C4-2B (cell line): ENCODE results near the gene ITGAX.

Experiments used
- H3K27ac ChIP-seq: fragments of 450-650 bp; 2 replicates; pipeline ENCODE4 v1.5.1; 2017
- ZFX ChIP-seq: fragments of 450-650 bp; IDR thresholded peaks from 2 replicates; pipeline ENCODE4 v1.6.1; 2017
- TF ChIP-seq, protein P1 (sequence below): fragments of 450-650 bp; conservative IDR thresholded peaks from 2 replicates; pipeline ENCODE4 v1.5.1; 2017; ENCODE audit warnings: mild to moderate bottlenecking

Gene ITGAX

DNA sequence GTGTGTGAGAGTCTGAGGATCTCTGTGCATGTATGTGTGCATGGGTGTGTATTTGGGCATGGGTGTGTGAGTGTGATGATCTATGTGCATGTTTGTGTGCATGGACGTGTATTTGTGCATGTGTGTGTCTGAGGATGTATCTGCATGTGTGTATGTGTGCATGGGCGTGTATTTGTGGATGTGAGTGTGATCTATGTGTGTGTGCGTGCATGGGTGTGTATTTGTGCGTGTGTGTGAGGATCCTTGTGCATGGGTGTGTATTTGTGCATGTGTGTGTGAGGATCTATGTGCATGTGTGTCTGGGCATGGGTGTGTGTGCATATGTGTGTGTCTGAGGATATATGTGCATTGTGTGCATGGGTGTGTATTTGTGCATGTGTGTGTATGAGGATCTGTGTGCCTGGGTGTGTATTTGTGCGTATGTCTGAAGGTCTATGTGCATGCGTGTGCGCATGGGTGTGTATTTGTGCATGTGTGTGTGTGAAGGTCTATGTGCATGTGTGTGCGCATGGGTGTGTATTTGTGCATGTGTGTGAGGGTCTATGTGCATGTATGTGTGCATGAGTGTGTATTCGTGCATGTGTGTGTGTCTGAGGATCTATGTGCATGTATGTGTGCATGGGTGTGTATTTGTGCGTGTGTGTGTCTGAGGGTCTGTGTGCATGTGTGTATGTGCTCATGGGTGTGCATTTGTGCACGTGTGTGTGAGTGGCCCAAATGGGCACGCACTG lies 26.5 kb upstream of the ITGAX start:
- TF ChIP-seq, protein P1, sequence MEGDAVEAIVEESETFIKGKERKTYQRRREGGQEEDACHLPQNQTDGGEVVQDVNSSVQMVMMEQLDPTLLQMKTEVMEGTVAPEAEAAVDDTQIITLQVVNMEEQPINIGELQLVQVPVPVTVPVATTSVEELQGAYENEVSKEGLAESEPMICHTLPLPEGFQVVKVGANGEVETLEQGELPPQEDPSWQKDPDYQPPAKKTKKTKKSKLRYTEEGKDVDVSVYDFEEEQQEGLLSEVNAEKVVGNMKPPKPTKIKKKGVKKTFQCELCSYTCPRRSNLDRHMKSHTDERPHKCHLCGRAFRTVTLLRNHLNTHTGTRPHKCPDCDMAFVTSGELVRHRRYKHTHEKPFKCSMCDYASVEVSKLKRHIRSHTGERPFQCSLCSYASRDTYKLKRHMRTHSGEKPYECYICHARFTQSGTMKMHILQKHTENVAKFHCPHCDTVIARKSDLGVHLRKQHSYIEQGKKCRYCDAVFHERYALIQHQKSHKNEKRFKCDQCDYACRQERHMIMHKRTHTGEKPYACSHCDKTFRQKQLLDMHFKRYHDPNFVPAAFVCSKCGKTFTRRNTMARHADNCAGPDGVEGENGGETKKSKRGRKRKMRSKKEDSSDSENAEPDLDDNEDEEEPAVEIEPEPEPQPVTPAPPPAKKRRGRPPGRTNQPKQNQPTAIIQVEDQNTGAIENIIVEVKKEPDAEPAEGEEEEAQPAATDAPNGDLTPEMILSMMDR: no peak
- no peak overlapping the region for H3K27ac ChIP-seq

DNA sequence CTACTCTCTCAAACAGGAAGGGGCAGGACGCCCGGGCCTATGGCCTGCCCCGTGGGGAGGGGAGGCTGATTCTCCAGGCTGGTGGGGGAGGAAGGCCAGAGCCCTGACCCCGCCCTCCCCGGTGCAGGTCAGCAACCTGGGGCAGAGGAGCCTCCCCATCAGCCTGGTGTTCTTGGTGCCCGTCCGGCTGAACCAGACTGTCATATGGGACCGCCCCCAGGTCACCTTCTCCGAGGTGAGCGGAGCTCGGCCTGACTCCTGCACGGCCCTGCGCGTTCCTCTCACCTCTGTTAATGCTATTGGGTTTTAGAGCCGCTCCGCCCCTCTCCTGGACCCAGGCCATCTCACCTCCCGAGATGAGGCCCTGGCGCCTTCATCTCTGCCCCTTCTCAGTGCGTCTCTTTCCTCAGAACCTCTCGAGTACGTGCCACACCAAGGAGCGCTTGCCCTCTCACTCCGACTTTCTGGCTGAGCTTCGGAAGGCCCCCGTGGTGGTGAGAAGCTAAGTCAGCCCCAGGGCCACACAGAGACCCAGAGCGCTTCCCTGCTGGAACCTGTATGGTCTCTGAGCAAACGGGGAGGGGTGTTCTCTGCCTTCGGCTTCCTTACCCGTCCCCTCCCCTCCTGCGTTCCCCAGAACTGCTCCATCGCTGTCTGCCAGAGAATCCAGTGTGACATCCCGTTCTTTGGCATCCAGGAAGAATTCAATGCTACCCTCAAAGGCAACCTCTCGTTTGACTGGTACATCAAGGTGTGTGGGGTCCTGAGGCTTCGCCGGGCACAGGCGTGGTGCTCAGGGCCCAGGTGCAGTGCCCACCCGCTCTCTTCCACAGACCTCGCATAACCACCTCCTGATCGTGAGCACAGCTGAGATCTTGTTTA lies 25.1 kb upstream of the ITGAX start:
- no peak overlapping the region for H3K27ac ChIP-seq
- TF ChIP-seq ZFX: no peak
- TF ChIP-seq, protein P1: no peak

DNA sequence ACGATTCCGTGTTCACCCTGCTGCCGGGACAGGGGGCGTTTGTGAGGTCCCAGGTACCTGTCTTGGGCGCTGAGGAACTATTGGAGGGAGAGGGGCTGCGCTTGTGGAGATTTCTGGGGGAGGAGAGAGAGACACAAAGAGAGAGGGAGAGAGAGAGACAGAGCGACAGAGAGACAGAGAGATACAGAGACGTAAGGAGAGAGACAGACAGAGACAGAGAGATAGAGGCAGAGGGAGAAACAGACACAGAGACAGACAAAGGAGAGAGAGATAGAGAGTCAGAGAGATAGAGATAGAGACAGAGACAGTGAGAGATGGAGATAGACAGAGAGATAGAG lies 24.5 kb upstream of the ITGAX start:
- no peak for TF ChIP-seq ZFX
- TF ChIP-seq, protein P1: no peak
- H3K27ac ChIP-seq: no peak overlapping the region

DNA sequence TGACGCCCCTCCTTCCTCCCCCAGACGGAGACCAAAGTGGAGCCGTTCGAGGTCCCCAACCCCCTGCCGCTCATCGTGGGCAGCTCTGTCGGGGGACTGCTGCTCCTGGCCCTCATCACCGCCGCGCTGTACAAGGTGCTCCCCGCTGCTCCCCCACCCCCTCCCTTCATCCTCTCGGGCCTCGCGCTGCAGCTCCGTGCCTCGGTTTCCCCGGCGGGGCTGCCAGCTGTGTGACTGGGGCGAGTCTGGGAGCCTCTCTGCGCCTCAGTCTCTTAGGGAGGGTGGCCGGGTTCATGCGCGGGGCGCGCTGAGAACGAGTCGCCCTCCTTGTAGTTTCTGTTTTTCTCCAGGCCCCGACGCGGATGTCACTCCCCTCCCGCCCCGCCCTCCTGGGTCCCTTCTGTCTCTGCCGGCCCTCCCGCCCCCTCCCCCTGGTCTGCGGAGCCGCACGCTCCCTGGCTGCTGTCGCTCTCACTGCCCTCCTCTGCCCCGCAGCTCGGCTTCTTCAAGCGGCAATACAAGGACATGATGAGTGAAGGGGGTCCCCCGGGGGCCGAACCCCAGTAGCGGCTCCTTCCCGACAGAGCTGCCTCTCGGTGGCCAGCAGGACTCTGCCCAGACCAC lies 23.7 kb upstream of the ITGAX start:
- TF ChIP-seq ZFX: no peak
- TF ChIP-seq, protein P1: no peak
- no peak overlapping the region for H3K27ac ChIP-seq

DNA sequence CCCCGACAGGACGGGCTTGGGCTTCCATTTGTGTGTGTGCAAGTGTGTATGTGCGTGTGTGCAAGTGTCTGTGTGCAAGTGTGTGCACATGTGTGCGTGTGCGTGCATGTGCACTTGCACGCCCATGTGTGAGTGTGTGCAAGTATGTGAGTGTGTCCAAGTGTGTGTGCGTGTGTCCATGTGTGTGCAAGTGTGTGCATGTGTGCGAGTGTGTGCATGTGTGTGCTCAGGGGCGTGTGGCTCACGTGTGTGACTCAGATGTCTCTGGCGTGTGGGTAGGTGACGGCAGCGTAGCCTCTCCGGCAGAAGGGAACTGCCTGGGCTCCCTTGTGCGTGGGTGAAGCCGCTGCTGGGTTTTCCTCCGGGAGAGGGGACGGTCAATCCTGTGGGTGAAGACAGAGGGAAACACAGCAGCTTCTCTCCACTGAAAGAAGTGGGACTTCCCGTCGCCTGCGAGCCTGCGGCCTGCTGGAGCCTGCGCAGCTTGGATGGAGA lies 23.1 kb upstream of the ITGAX start:
- no peak for TF ChIP-seq ZFX
- TF ChIP-seq, protein P1: no peak
- no peak overlapping the region for H3K27ac ChIP-seq

DNA sequence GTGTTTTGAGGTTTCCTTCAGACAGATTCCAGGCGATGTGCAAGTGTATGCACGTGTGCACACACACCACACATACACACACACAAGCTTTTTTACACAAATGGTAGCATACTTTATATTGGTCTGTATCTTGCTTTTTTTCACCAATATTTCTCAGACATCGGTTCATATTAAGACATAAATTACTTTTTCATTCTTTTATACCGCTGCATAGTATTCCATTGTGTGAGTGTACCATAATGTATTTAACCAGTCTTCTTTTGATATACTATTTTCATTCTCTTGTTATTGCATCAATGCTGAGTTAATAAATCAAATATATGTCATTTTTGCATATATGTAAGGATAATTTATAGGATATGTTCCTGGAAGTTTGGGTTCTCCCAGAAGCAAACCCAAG lies 22.4 kb upstream of the ITGAX start:
- TF ChIP-seq ZFX: no peak
- TF ChIP-seq, protein P1: no peak
- no peak overlapping the region for H3K27ac ChIP-seq
